NCI-H446 (cell line): ENCODE data around the gene ENPEP.
"Not testable (repeated sequence)": the region's sequence is repeated elsewhere in the genome, so short reads cannot be mapped to it uniquely, and the experiment has no call there.

ENCODE experiments used
- DNase-seq, 2 experiments: peaks; one replicate each; lab custom pipeline; 2025; lab: John Stamatoyannopoulos, UW

The ENPEP gene

GRCh38 chr4:110520886-110521285, 44.9 kb downstream of the ENPEP start:
- no peak for DNase-seq

- no peak for DNase-seq
Measured at GRCh38 chr4:110526589-110526988, 50.6 kb downstream of the ENPEP start.

DNA sequence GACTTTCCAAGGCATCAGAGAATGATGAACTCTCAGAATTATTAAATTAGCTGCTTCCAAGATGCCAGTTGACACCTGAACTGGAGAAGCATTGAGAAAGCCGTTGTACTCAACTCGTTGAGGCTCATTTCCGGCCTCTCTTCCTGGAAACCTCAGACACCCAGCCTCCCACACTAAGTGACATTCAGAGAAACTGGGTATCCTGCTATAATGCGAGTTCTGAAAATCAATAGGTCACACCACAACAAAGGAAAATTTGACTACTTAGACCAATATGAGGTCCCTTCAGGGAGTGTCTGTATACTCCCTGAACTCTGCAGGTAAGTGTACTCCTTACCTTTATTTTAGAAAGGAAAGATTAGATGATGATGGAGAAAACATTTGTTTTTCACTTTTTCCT, 51.2 kb downstream of the ENPEP start:
- DNase-seq: no peak

GRCh38 chr4:110532901-110533589, 57.1 kb downstream of the ENPEP start:
- no peak for DNase-seq

- DNase-seq: no peak
Measured at GRCh38 chr4:110533590-110533910, 57.6 kb downstream of the ENPEP start.

GRCh38 chr4:110533940-110534339, 58.0 kb downstream of the ENPEP start:
- no peak for DNase-seq

- no peak for DNase-seq
Measured at GRCh38 chr4:110540581-110540980, 64.6 kb downstream of the ENPEP start.

- no peak for DNase-seq
Measured at GRCh38 chr4:110540982-110541451, 65.1 kb downstream of the ENPEP start.

GRCh38 chr4:110543577-110543976, 67.6 kb downstream of the ENPEP start:
- no peak for DNase-seq

DNA sequence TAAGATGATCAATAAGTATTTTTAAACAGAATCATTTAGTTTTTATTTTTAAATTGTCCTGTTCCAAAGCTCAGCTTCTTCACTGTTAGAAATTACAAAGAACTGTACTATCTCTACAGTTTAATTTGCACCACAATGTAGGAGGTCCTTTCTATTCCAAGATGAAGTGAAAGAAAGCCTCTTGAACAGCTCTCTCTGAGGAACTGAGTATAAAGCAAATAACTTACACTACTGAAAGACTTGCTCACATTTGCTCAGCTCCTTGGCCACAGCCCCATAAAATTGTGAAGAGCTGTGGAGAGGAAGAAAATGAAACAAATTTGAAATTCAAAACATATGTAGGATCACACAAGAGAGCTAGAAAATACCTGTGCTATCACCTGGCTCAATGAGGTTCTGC, 68.6 kb downstream of the ENPEP start:
- no peak for DNase-seq

DNA sequence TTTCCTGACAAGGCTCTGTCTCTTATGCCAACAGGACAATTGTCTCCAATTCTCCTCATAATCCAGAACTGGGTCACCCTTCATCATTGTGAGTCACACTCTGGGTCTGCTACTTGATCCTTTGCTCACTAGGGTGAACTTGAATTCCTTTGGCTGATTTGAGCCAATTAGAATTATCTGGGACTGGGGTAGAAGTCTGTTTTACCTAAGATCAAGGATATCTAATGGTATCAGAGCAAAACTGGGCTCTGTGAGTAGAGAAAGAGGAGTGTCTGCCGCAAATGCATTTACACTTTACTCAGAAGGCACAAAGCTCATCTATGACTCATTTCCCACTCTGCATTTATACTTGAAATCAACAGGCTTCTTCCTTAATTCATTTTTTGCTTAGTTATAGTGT, 74.3 kb downstream of the ENPEP start:
- no peak for DNase-seq

DNA sequence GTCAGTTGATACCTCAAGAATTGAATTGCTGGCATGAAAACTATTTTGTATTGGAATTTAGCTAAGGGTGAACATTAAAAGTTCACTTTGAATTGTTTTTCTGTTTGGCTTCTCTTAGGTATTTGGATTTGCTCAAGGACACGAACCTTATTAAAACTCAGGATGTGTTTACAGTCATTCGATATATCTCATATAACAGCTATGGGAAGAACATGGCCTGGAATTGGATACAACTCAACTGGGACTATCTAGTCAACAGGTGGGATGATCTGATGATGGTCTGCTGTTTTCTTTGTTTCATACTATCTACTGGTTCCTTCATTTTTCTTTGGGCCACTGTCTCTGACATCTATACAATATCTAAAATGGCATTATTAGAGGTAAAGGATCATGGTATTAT, 77.2 kb downstream of the ENPEP start:
- DNase-seq: no peak

- DNase-seq: no peak
Measured at GRCh38 chr4:110567214-110567613, 91.3 kb downstream of the ENPEP start.

DNA sequence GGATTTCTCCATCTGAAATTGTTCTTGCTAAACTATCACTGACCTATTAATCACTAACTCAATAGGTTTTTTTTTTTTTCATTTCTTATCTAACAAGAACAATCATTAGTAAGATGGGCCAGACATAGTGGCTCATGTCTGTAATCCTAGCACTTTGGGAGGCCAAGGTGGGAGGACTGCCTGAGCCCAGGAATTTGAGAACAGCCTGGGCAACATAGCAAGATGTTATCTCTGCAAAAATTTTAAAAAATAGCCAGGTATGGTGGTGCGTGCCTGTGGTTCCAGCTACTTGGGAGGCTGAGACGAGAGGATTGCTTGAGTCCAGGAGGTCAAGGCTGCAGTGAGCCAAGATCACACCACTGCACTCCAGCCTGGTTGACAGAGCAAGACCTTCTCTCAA, 100.7 kb downstream of the ENPEP start:
- DNase-seq: not testable (repeated sequence)

GRCh38 chr4:110586131-110586850, 110.3 kb downstream of the ENPEP start:
- peak in 1 of 2 experiments; percentile 42 for DNase-seq

GRCh38 chr4:110587666-110588285, 111.8 kb downstream of the ENPEP start:
- no peak for DNase-seq

DNA sequence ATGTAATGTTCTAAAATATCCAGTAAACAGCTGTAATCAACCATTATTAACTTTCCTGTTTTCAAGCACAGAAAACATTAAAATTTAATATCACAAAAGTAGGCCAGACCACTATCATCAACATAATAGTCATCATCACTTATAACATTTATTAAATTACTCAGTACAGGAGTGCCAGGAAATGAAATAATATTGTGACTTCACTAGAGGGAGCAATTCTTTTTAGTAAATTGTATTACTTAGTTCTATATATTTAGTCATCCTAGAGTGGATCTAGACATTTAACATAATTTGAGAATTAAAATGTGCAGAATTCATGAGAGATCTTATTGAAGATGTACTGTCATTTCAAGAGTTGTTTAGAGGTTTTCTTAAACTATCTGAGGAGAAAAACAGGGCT, 113.3 kb downstream of the ENPEP start:
- DNase-seq: no peak

GRCh38 chr4:110595583-110595982, 119.6 kb downstream of the ENPEP start:
- DNase-seq: no peak

DNA sequence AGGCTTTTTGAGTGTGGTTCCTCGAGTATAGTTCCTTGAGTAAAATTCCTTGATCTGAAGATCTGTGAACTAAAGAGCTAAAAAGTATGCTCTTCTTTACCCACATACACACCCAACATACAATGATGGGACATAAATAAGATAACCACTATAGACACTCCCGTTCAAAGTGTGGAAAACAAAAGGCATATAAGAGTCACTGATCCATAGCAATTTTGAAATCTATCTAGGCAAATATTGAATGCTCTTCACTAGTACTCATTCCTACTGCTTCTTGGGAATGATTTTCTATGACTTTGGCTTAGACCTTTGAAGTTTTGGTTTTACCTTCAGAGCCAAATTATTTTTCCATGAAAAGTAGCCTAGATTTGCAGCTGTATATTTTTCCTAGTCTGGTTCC, 120.5 kb downstream of the ENPEP start:
- no peak for DNase-seq

GRCh38 chr4:110597582-110597981, 121.6 kb downstream of the ENPEP start:
- no peak for DNase-seq

- no peak for DNase-seq
Measured at GRCh38 chr4:110602061-110602460, 126.1 kb downstream of the ENPEP start.

DNA sequence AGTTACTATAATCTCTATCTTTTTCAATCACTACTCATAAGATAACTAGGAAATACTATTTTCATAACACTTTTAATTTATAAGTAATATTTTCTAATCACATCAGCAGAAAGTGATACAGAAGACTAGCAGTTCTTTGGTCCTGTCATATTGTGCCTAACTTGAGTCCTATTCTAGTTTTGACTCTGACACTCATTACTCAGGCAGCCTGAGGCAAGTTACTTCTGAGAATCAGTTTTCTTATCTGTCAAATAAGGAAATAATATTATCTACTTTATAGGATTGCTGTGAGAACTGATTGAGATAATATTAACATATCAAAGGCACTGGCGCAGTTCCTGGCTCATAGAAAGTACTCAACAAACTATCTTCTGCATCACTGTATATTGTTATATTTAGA, 129.1 kb downstream of the ENPEP start:
- no peak for DNase-seq

DNA sequence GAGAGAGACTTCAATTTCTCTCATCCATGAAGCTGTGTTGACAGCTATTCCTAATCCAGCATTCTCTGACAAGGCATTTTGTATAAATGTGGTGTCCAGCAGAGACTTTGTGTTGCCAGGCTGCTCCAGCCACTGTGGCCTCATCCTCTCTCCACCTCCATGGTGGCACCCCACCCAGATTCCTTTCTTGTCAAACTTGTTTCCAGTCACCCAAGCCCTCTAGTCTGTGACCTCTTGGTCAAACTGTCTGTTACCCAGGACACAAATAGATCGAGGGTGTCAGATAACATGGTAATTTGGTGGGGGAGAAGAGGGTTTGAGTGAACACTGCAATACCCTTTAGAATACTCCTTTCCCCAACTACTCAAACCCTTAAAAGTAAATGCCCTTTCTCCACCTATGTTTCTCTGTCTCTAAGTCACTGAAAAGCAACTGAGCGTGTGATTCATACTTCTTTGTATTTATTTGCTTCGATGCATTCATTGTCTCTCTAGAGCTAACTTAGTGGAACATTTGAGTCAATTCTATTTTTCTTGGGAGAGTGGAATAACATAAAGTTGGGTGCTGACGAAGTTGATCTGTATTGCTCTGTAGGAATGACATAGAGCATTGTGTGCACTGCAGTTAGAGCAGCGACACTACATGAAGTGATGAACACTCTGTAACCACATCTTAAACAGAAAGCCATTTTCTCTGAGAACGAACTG, 133.2 kb downstream of the ENPEP start:
- no peak for DNase-seq
